Measurements from ENCODE around the gene ACOT8. TPM values are rescaled to one million over a fixed set of nuclear protein-coding genes. Genes with fewer than 3 reads are reported as not detected.

The ACOT8 gene
- total and polyA plus RNA-seq, 10 donors = 19.4 to 37.4 (median 28.9) TPM

DNA sequence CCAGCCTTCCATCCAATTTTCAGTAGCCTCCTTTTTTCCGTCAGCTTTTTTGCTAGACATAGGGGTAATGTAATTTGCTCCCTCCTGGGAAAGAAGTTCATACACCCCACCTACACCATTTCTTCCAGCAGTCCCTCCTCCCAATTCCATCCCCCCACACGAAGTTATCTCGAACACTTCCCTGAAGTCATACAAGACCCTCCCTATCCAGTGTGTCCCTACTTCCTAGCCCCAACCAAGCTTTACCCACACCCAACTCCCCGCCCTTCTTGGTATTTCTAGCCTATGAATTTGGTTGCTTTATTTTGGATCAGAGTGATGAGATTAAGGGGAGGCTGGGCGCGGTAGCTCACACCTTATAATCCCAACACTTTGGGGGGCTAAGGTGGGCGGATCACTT is 43.7 kb downstream of the ACOT8 start:
- TF ChIP-seq CTCF (IDR thresholded peaks at IDR 0.05 in 8 of 11, conservative IDR thresholded peaks at IDR 0.05 in 3 of 11) = no peak
- TF ChIP-seq POLR2AphosphoS5 (IDR thresholded peaks at IDR 0.05) = no peak
- TF ChIP-seq POLR2A (IDR thresholded peaks at IDR 0.05) = no peak
- H3K36me3 ChIP-seq = peaks cover 5 to 64% (median 30%) of the 10 kb centered on the region in 6 donors
- peak overlapping the region in 1 of 8 donors; percentile 71 for H3K27ac ChIP-seq
- peak overlapping the region in 4 of 8 donors; percentile 62 to 87 (median 69) for H3K4me3 ChIP-seq
- H3K9me3 ChIP-seq = no peaks in the 10 kb centered on the region
- DNase-seq = no peak
- 66 to 79% (median 76%) methylated on average over 7 of the region's 7 CpGs for WGBS, 5 donors
- peaks cover 6 to 26% (median 17%) of the 10 kb centered on the region in 6 donors for H3K4me1 ChIP-seq
- intact Hi-C loops (cut with DNase I; ENCODE audit: low total_unique reads) = loop anchor here (10.0 kb wide), 1 partner anchor 151 kb away; no protein-coding TSS in a partner anchor
- no peaks in the 10 kb centered on the region for H3K27me3 ChIP-seq (replicated peaks in 1 of 7)

- DNase-seq = no peak
- no peaks in the 10 kb centered on the region for H3K27me3 ChIP-seq (replicated peaks in 1 of 7)
- H3K4me1 ChIP-seq = peaks cover 6 to 26% (median 17%) of the 10 kb centered on the region in 6 donors
- peak overlapping the region; percentile 48 to 87 (median 66) for H3K4me3 ChIP-seq
- no peaks in the 10 kb centered on the region for H3K9me3 ChIP-seq
- intact Hi-C loops (cut with DNase I; ENCODE audit: low total_unique reads) = loop anchor here (10.0 kb wide), 1 partner anchor 152 kb away; no protein-coding TSS in a partner anchor
- H3K36me3 ChIP-seq = peaks cover 5 to 69% (median 35%) of the 10 kb centered on the region in 6 donors
- peak overlapping the region in 3 of 8 donors; percentile 38 to 71 (median 40) for H3K27ac ChIP-seq
- 5 to 22% (median 11%) methylated on average over 11 of the region's 11 CpGs for WGBS, 5 donors
- TF ChIP-seq POLR2A (IDR thresholded peaks at IDR 0.05) (no peak), CTCF (IDR thresholded peaks at IDR 0.05 in 8 of 11, conservative IDR thresholded peaks at IDR 0.05 in 3 of 11) (no peak), POLR2AphosphoS5 (IDR thresholded peaks at IDR 0.05) (no peak)
Measured at GRCh38 chr20:45813006-45813340, 44.2 kb downstream of the ACOT8 start.

DNA sequence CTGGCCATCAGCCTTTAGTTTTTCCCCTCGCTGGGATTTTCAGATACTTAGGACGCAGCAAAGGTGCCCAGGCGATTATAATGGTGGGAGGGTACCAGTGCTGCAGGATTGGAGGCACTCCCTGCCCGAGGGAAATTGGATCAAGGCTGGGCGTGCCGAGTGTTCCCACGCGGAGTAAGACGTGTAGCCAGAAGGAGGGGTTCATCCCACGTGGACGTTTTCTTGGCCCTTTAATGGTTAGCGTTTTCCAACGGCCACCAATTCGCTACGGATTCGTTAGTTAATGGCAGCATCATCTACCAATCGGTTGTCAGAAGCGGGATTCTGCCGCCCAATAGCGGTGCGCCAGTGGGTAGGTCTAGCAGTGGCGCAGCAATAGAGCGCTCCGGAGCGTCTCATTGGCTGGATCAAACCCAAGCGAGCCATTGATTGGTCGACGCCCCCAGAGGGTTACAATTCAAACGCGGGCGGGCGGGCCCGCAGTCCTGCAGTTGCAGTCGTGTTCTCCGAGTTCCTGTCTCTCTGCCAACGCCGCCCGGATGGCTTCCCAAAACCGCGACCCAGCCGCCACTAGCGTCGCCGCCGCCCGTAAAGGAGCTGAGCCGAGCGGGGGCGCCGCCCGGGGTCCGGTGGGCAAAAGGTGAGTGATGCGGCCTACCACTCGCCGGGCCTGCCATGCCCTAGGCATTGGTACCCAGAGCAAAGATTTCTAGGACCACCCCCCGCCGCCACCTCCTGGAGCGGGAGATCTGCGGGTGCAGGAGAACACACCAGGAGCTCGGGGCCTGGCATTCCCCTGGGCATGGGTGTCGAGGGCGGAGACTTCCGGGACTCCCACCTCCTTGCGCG is 44.8 kb downstream of the ACOT8 start, which contains the start of gene UBE2C:
TSS of gene UBE2C (plus strand) at position 488 of the 849 bp plus-strand sequence. CDS start at position 540, 52 bp downstream.
- Histone ChIP-seq H3K27me3 (replicated peaks in 1 of 7) (no peaks in the 10 kb centered on the region), H3K4me1 (peaks cover 6 to 26% (median 17%) of the 10 kb centered on the region in 6 donors), H3K9me3 (no peaks in the 10 kb centered on the region), H3K36me3 (peaks cover 5 to 71% (median 41%) of the 10 kb centered on the region in 6 donors), H3K4me3 (peak within 1 kb of the TSS; percentile 48 to 87 (median 66)), H3K27ac (peak within 1 kb of the TSS in 5 of 8 donors; percentile 40 to 71 (median 45))
- DNase-seq = peak; percentile 95
- TF ChIP-seq POLR2A (IDR thresholded peaks at IDR 0.05) (no peak), CTCF (IDR thresholded peaks at IDR 0.05 in 8 of 11, conservative IDR thresholded peaks at IDR 0.05 in 3 of 11) (peak in 1 of 11 experiments; percentile 14), POLR2AphosphoS5 (IDR thresholded peaks at IDR 0.05) (peak; percentile 72 to 84 (median 83))
- intact Hi-C loops (cut with DNase I; ENCODE audit: low total_unique reads) = loop anchor here (10.0 kb wide), 1 partner anchor 152 kb away; no protein-coding TSS in a partner anchor
- 2 to 5% (median 3%) methylated on average over 23 to 65 of the region's 65 CpGs for WGBS, 5 donors

Data from spleen (tissue), 11 donors.